Nucleus accumbens (tissue), 56 donors: ENCODE measurements around the gene FERMT2.

Experiments
- DNase-seq, 56 donors: peaks; one replicate each; lab custom pipeline; 2025; lab: John Stamatoyannopoulos, UW

Gene FERMT2

GRCh38 chr14:52950898-52951680 is at the start of gene FERMT2:
TSS of gene FERMT2 (minus strand) at chr14:52951050. CDS start at chr14:52950568, 482 bp downstream.
- DNase-seq = peak in 55 of 56 donors; percentile 31 to 98 (median 89)

- no peak for DNase-seq
Observed at GRCh38 chr14:52998376-52999015, 47.6 kb upstream of the FERMT2 start.

GRCh38 chr14:52996493-52996892 is 45.6 kb upstream of the FERMT2 start:
- no peak for DNase-seq

- no peak for DNase-seq
Observed at GRCh38 chr14:52995998-52996397, 45.1 kb upstream of the FERMT2 start.

GRCh38 chr14:52992236-52992870 is 41.5 kb upstream of the FERMT2 start:
- no peak for DNase-seq

GRCh38 chr14:52988139-52988538 is 37.3 kb upstream of the FERMT2 start:
- no peak for DNase-seq

- DNase-seq = peak in 1 of 56 donors; percentile 29
Observed at GRCh38 chr14:52987514-52987913, 36.7 kb upstream of the FERMT2 start.

- no peak for DNase-seq
Observed at GRCh38 chr14:52987042-52987441, 36.2 kb upstream of the FERMT2 start.

GRCh38 chr14:52977798-52978197 is 26.9 kb upstream of the FERMT2 start:
- peak in 1 of 56 donors; percentile 4 for DNase-seq

GRCh38 chr14:52974406-52974805 is 23.6 kb upstream of the FERMT2 start:
- DNase-seq = no peak

- peak in 21 of 56 donors; percentile 3 to 38 (median 8) for DNase-seq
Observed at GRCh38 chr14:52961060-52961639, 10.3 kb upstream of the FERMT2 start.

GRCh38 chr14:52960627-52961026 is 9.8 kb upstream of the FERMT2 start:
- DNase-seq = no peak

- no peak for DNase-seq
Observed at GRCh38 chr14:52954346-52955214, 3.7 kb upstream of the FERMT2 start.

GRCh38 chr14:52951681-52952554 is 1.1 kb upstream of the FERMT2 start:
- DNase-seq = peak in 32 of 56 donors; percentile 9 to 81 (median 59)

GRCh38 chr14:52950410-52950897 is 396 bp downstream of the FERMT2 start:
- peak in 45 of 56 donors; percentile 6 to 67 (median 38) for DNase-seq

GRCh38 chr14:52949711-52950409 is 990 bp downstream of the FERMT2 start:
- DNase-seq = peak in 10 of 56 donors; percentile 2 to 63 (median 12)

GRCh38 chr14:52949249-52949648 is 1.6 kb downstream of the FERMT2 start:
- DNase-seq = no peak

GRCh38 chr14:52948836-52949235 is 2.0 kb downstream of the FERMT2 start:
- no peak for DNase-seq
